Panc1 (cell line): ENCODE data around the gene SEMA3D.

ENCODE experiments used
- CTCF ChIP-seq: fragments of 450-650 bp; IDR thresholded peaks from 2 replicates; pipeline ENCODE4 v1.5.1; 2017; ENCODE audit warnings: mild to moderate bottlenecking
- POLR2AphosphoS5 ChIP-seq: IDR thresholded peaks from 2 replicates; pipeline ENCODE4 v1.6.1; 2012; ENCODE audit warnings: mild to moderate bottlenecking, low read depth, low read length, moderate library complexity
- SIN3A ChIP-seq: IDR thresholded peaks from 2 replicates; pipeline ENCODE4 v1.6.1; 2012; ENCODE audit warnings: low read depth, mild to moderate bottlenecking, low read length, moderate library complexity, borderline replicate concordance; ENCODE audit not compliant: insufficient read depth
- TCF7L2 ChIP-seq: IDR thresholded peaks from 2 replicates; pipeline ENCODE4 v1.6.1; 2011; ENCODE audit warnings: mild to moderate bottlenecking, low read depth, low read length, inconsistent platforms
- TF ChIP-seq, protein P1 (sequence below), 2 experiments: IDR thresholded peaks; 2 replicates each; pipeline ENCODE4 v1.6.1; 2011 to 2012; ENCODE audit warnings: low read depth in 2 of 2, control low read depth in 1 of 2, low read length in 1 of 2, mild to moderate bottlenecking in 1 of 2, moderate library complexity in 1 of 2; ENCODE audit not compliant: insufficient read depth in 1 of 2

DNA sequence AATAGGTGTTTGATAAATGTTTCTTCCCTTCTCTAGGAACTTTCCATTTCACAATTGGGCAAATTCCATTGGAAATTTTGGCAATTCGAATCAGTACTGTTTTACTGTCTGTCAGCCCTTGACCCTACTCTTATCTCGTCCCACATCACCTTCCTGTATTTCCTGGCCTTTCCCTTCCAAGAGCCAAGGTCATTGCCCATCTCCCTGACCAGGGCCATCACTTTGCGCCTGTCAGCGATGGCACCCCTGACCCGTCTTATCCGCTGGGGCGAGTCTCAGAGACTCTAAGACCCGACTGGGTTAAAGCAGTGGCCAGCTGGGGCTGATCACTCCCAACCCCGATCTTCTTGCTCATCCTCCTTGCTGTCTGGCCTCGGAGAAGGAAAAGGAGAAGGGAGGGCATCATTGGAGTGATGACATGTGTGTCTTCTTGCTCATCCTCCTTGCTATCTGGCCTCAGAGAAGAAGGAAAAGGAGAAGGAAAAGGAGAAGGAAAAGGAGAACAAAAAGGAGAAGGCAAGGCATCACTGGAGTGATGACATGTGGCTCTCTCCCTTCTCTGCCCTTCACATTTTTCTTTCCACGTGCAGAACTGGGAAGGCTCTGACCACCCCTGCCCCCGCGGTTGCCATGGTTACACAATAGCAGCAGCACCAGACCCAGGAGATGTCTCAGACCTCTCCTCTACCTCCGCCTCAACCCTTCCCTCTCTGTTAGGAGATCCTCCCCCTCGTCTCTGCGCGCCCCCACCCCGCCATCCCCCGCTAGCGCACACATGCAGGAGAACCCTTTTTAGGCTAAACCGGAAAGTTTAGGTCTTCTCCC, 2.0 kb downstream of the SEMA3D start:
- TF ChIP-seq CTCF: no peak
- no peak for TF ChIP-seq POLR2AphosphoS5
- TF ChIP-seq SIN3A: no peak
- TF ChIP-seq, protein P1, sequence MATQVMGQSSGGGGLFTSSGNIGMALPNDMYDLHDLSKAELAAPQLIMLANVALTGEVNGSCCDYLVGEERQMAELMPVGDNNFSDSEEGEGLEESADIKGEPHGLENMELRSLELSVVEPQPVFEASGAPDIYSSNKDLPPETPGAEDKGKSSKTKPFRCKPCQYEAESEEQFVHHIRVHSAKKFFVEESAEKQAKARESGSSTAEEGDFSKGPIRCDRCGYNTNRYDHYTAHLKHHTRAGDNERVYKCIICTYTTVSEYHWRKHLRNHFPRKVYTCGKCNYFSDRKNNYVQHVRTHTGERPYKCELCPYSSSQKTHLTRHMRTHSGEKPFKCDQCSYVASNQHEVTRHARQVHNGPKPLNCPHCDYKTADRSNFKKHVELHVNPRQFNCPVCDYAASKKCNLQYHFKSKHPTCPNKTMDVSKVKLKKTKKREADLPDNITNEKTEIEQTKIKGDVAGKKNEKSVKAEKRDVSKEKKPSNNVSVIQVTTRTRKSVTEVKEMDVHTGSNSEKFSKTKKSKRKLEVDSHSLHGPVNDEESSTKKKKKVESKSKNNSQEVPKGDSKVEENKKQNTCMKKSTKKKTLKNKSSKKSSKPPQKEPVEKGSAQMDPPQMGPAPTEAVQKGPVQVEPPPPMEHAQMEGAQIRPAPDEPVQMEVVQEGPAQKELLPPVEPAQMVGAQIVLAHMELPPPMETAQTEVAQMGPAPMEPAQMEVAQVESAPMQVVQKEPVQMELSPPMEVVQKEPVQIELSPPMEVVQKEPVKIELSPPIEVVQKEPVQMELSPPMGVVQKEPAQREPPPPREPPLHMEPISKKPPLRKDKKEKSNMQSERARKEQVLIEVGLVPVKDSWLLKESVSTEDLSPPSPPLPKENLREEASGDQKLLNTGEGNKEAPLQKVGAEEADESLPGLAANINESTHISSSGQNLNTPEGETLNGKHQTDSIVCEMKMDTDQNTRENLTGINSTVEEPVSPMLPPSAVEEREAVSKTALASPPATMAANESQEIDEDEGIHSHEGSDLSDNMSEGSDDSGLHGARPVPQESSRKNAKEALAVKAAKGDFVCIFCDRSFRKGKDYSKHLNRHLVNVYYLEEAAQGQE (IDR thresholded peaks at IDR 0.05; ENCODE audit: insufficient read depth in 1 of 2, low read depth in 2 of 2, low read length in 1 of 2): no peak
- TF ChIP-seq TCF7L2: no peak
